Activated naive CD4-positive, alpha-beta T cell treated with anti-CD3 and anti-CD28 coated beads for 36 hours (primary cell): Measurements from ENCODE around the gene NCS1. TPM values are rescaled to one million over a fixed set of nuclear protein-coding genes. Genes with fewer than 3 reads are reported as not detected.
A peak's percentile ranks its signal among the peaks of the same experiment; 100 is the strongest.

Source experiments
- CTCF ChIA-PET: fragments of 350-600 bp; sonication (Branson Sonifier 250); formaldehyde crosslinking; loops from one replicate; lab custom pipeline; 2021; ENCODE audit warnings: antibody characterized with exemption; lab: Charles Lee
- DNase-seq: peaks from one replicate; pipeline ENCODE4 v3.0.0-alpha.2; 2020
- H3K27ac Mint-ChIP-seq: one replicate; pipeline ENCODE4 v1.8.0; 2021; ENCODE audit warnings: mild to moderate bottlenecking, mixed read lengths
- H3K27me3 Mint-ChIP-seq: one replicate; pipeline ENCODE4 v1.8.0; 2021; ENCODE audit warnings: low read depth, mixed read lengths
- H3K36me3 Mint-ChIP-seq: one replicate; pipeline ENCODE4 v1.8.0; 2021; ENCODE audit warnings: low read depth, mixed read lengths
- H3K4me1 Mint-ChIP-seq: one replicate; pipeline ENCODE4 v1.8.0; 2021; ENCODE audit warnings: low read depth, mixed read lengths
- H3K4me3 Mint-ChIP-seq: one replicate; pipeline ENCODE4 v1.8.0; 2021; ENCODE audit warnings: mild to moderate bottlenecking, moderate library complexity, mixed read lengths
- H3K9me3 Mint-ChIP-seq: one replicate; pipeline ENCODE4 v1.8.0; 2021; ENCODE audit warnings: mixed read lengths
- intact Hi-C: fragments of 100-400 bp; cut with micrococcal nuclease; formaldehyde crosslinking; loops from one replicate; pipeline ENCODE4 v1.15.1; 2023
- total RNA-seq, 2 experiments: library from RNA; stranded (reverse); gene quantifications; one replicate each; pipeline ENCODE4 v1.2.3, GENCODE V29; 2021

Gene NCS1
- total RNA-seq, 2 experiments from 2014 or later, result 22.4 to 23.3 TPM

- intact Hi-C loops, result no loop called here
- Mint-ChIP-seq H3K27me3 (peaks cover 3% of the 10 kb centered on the region), H3K9me3 (no peaks in the 10 kb centered on the region), H3K36me3 (no peaks in the 10 kb centered on the region), H3K27ac (no peak overlapping the region), H3K4me1 (peaks cover 6% of the 10 kb centered on the region), H3K4me3 (no peak overlapping the region)
- DNase-seq, result no peak
- CTCF ChIA-PET, result no interaction called here
Measured at GRCh38 chr9:130166399-130166798, 5.8 kb upstream of the NCS1 start.

GRCh38 chr9:130167927-130168326, 4.3 kb upstream of the NCS1 start:
- H3K27me3 Mint-ChIP-seq, result peaks cover 3% of the 10 kb centered on the region
- no peak for DNase-seq
- no peaks in the 10 kb centered on the region for H3K9me3 Mint-ChIP-seq
- peaks cover 6% of the 10 kb centered on the region for H3K4me1 Mint-ChIP-seq
- no peak overlapping the region for H3K4me3 Mint-ChIP-seq
- no peaks in the 10 kb centered on the region for H3K36me3 Mint-ChIP-seq
- no peak overlapping the region for H3K27ac Mint-ChIP-seq
- CTCF ChIA-PET, result no interaction called here
- intact Hi-C loops, result no loop called here

GRCh38 chr9:130171226-130172148, 717 bp upstream of the NCS1 start:
- CTCF ChIA-PET, result no interaction called here
- intact Hi-C loops, result loop anchor here (5.0 kb wide), 1 partner anchor 64 kb away; no protein-coding TSS in a partner anchor

GRCh38 chr9:130172858-130173665, 858 bp downstream of the NCS1 start:
- Mint-ChIP-seq H3K4me3 (peak overlapping the region; percentile 80), H3K27ac (no peak overlapping the region), H3K4me1 (peaks cover 5% of the 10 kb centered on the region), H3K27me3 (peaks cover 12% of the 10 kb centered on the region), H3K36me3 (no peaks in the 10 kb centered on the region), H3K9me3 (no peaks in the 10 kb centered on the region)
- peak; percentile 54 for DNase-seq
- intact Hi-C loops, result loop anchor here (5.0 kb wide), 1 partner anchor 66 kb away; no protein-coding TSS in a partner anchor
- CTCF ChIA-PET, result interaction anchor here (0.7 to 2.1 kb wide), 3 partner anchors 43 to 69 kb away, joined by 5 to 8 read pairs (median 6); no protein-coding TSS in a partner anchor

More at GRCh38 chr9:130171226-130172148, 717 bp upstream of the NCS1 start:
- Mint-ChIP-seq H3K9me3 (no peaks in the 10 kb centered on the region), H3K27me3 (peaks cover 12% of the 10 kb centered on the region), H3K27ac (no peak overlapping the region), H3K4me3 (peak overlapping the region; percentile 58), H3K4me1 (peaks cover 8% of the 10 kb centered on the region), H3K36me3 (no peaks in the 10 kb centered on the region)
- no peak for DNase-seq

- CTCF ChIA-PET, result interaction anchor here (0.9 to 2.1 kb wide), 2 partner anchors 66 to 69 kb away, joined by 5 to 8 read pairs; no protein-coding TSS in a partner anchor
- intact Hi-C loops, result loop anchor here (5.0 kb wide), 1 partner anchor 66 kb away; no protein-coding TSS in a partner anchor
- Mint-ChIP-seq H3K9me3 (no peaks in the 10 kb centered on the region), H3K27ac (no peak overlapping the region), H3K36me3 (no peaks in the 10 kb centered on the region), H3K4me3 (peak overlapping the region; percentile 80), H3K27me3 (peaks cover 12% of the 10 kb centered on the region), H3K4me1 (peaks cover 5% of the 10 kb centered on the region)
- no peak for DNase-seq
Measured at GRCh38 chr9:130173666-130173983, 1.4 kb downstream of the NCS1 start.

- Mint-ChIP-seq H3K9me3 (no peaks in the 10 kb centered on the region), H3K36me3 (no peaks in the 10 kb centered on the region), H3K4me3 (peak overlapping the region; percentile 80), H3K4me1 (peaks cover 5% of the 10 kb centered on the region), H3K27me3 (peaks cover 12% of the 10 kb centered on the region), H3K27ac (no peak overlapping the region)
- no peak for DNase-seq
- CTCF ChIA-PET, result interaction anchor here (0.9 to 2.1 kb wide), 2 partner anchors 67 to 68 kb away, joined by 5 to 8 read pairs; no protein-coding TSS in a partner anchor
- intact Hi-C loops, result loop anchor here (5.0 kb wide), 1 partner anchor 67 kb away; no protein-coding TSS in a partner anchor
Measured at GRCh38 chr9:130174025-130174424, 1.8 kb downstream of the NCS1 start.

- Mint-ChIP-seq H3K27ac (no peak overlapping the region), H3K36me3 (no peaks in the 10 kb centered on the region), H3K9me3 (no peaks in the 10 kb centered on the region), H3K4me1 (peaks cover 5% of the 10 kb centered on the region), H3K4me3 (no peak overlapping the region), H3K27me3 (peaks cover 12% of the 10 kb centered on the region)
- intact Hi-C loops, result loop anchor here (5.0 kb wide), 1 partner anchor 68 kb away; no protein-coding TSS in a partner anchor
- DNase-seq, result no peak
- CTCF ChIA-PET, result interaction anchor here (2.1 kb wide), 1 partner anchor 68 kb away, joined by 8 read pairs; no protein-coding TSS in a partner anchor
Measured at GRCh38 chr9:130174920-130175321, 2.7 kb downstream of the NCS1 start.

- Mint-ChIP-seq H3K36me3 (no peaks in the 10 kb centered on the region), H3K27ac (no peak overlapping the region), H3K4me3 (no peak overlapping the region), H3K4me1 (peaks cover 5% of the 10 kb centered on the region), H3K27me3 (peaks cover 12% of the 10 kb centered on the region), H3K9me3 (no peaks in the 10 kb centered on the region)
- CTCF ChIA-PET, result interaction anchor here (2.1 kb wide), 1 partner anchor 68 kb away, joined by 8 read pairs; no protein-coding TSS in a partner anchor
- intact Hi-C loops, result no loop called here
- DNase-seq, result no peak
Measured at GRCh38 chr9:130175355-130175754, 3.2 kb downstream of the NCS1 start.

GRCh38 chr9:130176760-130177159, 4.6 kb downstream of the NCS1 start:
- Mint-ChIP-seq H3K4me3 (no peak overlapping the region), H3K9me3 (no peaks in the 10 kb centered on the region), H3K27me3 (peaks cover 9% of the 10 kb centered on the region), H3K36me3 (no peaks in the 10 kb centered on the region), H3K4me1 (peaks cover 3% of the 10 kb centered on the region), H3K27ac (no peak overlapping the region)
- no peak for DNase-seq
- CTCF ChIA-PET, result no interaction called here
- intact Hi-C loops, result no loop called here

- Mint-ChIP-seq H3K4me1 (peaks cover 2% of the 10 kb centered on the region), H3K27ac (no peak overlapping the region), H3K27me3 (peaks cover 9% of the 10 kb centered on the region), H3K36me3 (no peaks in the 10 kb centered on the region), H3K9me3 (no peaks in the 10 kb centered on the region), H3K4me3 (no peak overlapping the region)
- intact Hi-C loops, result no loop called here
- CTCF ChIA-PET, result no interaction called here
- no peak for DNase-seq
Measured at GRCh38 chr9:130177898-130178805, 5.9 kb downstream of the NCS1 start.

GRCh38 chr9:130179331-130179907, 7.2 kb downstream of the NCS1 start:
- peaks cover 1% of the 10 kb centered on the region for H3K27me3 Mint-ChIP-seq
- H3K9me3 Mint-ChIP-seq, result no peaks in the 10 kb centered on the region
- no peak overlapping the region for H3K4me3 Mint-ChIP-seq
- intact Hi-C loops, result no loop called here
- DNase-seq, result no peak
- peaks cover 2% of the 10 kb centered on the region for H3K4me1 Mint-ChIP-seq
- no peaks in the 10 kb centered on the region for H3K36me3 Mint-ChIP-seq
- CTCF ChIA-PET, result no interaction called here
- no peak overlapping the region for H3K27ac Mint-ChIP-seq
